ENCODE data around the gene AP5Z1. TPM values are rescaled to one million over a fixed set of nuclear protein-coding genes. Genes with fewer than 3 reads are reported as not detected.
A peak's percentile ranks its signal among the peaks of the same experiment; 100 is the strongest.

The AP5Z1 gene
- total and polyA plus RNA-seq, 3 experiments from 2014 or later: 38.9 to 49.8 (median 47.8) TPM

GRCh38 chr7:4731803-4732202 lies 43.6 kb upstream of the AP5Z1 start:
- H3K9me3 ChIP-seq (ENCODE audit: low read length): no peaks in the 10 kb centered on the region
- H3K4me1 ChIP-seq (ENCODE audit: insufficient read depth, low read length): peaks cover 25% of the 10 kb centered on the region
- no peaks in the 10 kb centered on the region for H3K36me3 ChIP-seq (ENCODE audit: insufficient read depth, low read length)
- no peak overlapping the region for H3K4me3 ChIP-seq (ENCODE audit: low read length)
- Mint-ChIP-seq H3K4me3 (no peak overlapping the region), H3K36me3 (peaks cover 0 to 41% (median 14%) of the 10 kb centered on the region in 3 donors), H3K27me3 (no peaks in the 10 kb centered on the region), H3K27ac (peak overlapping the region in 2 of 8 donors; percentile 40 to 43), H3K9me3 (no peaks in the 10 kb centered on the region), H3K4me1 (peaks cover 37 to 68% (median 49%) of the 10 kb centered on the region in 3 donors)
- ChIA-PET POLR2A (no interaction called here), CTCF (interaction anchor here (0.6 kb wide), 1 partner anchor 15 kb away, joined by 3 read pairs; no protein-coding TSS in a partner anchor)
- no peak for DNase-seq
- no peak overlapping the region for H3K27ac ChIP-seq (ENCODE audit: low read depth, low read length)
- H3K27me3 ChIP-seq (ENCODE audit: insufficient read depth, low read length, poor library complexity, severe bottlenecking): no peaks in the 10 kb centered on the region

- ChIA-PET CTCF (interaction anchor here (1.3 kb wide), 1 partner anchor 49 kb away, joined by 3 read pairs; no protein-coding TSS in a partner anchor), POLR2A (no interaction called here)
- no peaks in the 10 kb centered on the region for H3K36me3 ChIP-seq (ENCODE audit: insufficient read depth, low read length)
- peaks cover 33% of the 10 kb centered on the region for H3K4me1 ChIP-seq (ENCODE audit: insufficient read depth, low read length)
- H3K27me3 ChIP-seq (ENCODE audit: insufficient read depth, low read length, poor library complexity, severe bottlenecking): no peaks in the 10 kb centered on the region
- H3K36me3 Mint-ChIP-seq: peaks cover 0 to 35% (median 14%) of the 10 kb centered on the region in 3 donors
- no peak overlapping the region for H3K4me3 ChIP-seq (ENCODE audit: low read length)
- H3K27me3 Mint-ChIP-seq: no peaks in the 10 kb centered on the region
- H3K4me1 Mint-ChIP-seq: peaks cover 45 to 74% (median 57%) of the 10 kb centered on the region in 3 donors
- peak overlapping the region in 3 of 7 donors; percentile 15 to 53 (median 41) for H3K4me3 Mint-ChIP-seq
- DNase-seq: peak in 1 of 5 donors; percentile 60
- no peak overlapping the region for H3K27ac ChIP-seq (ENCODE audit: low read depth, low read length)
- H3K27ac Mint-ChIP-seq: peak overlapping the region in 7 of 8 donors; percentile 16 to 87 (median 63)
- no peaks in the 10 kb centered on the region for H3K9me3 Mint-ChIP-seq
- H3K9me3 ChIP-seq (ENCODE audit: low read length): no peaks in the 10 kb centered on the region
Measured at GRCh38 chr7:4733936-4734528, 41.4 kb upstream of the AP5Z1 start.

GRCh38 chr7:4734587-4735345 lies 40.7 kb upstream of the AP5Z1 start:
- Mint-ChIP-seq H3K4me3 (no peak overlapping the region), H3K27me3 (no peaks in the 10 kb centered on the region), H3K4me1 (peaks cover 52 to 79% (median 63%) of the 10 kb centered on the region in 3 donors), H3K36me3 (peaks cover 0 to 41% (median 14%) of the 10 kb centered on the region in 3 donors), H3K27ac (peak overlapping the region in 3 of 8 donors; percentile 10 to 75 (median 45)), H3K9me3 (no peaks in the 10 kb centered on the region)
- Histone ChIP-seq H3K27ac (ENCODE audit: low read depth, low read length) (no peak overlapping the region), H3K9me3 (ENCODE audit: low read length) (no peaks in the 10 kb centered on the region), H3K27me3 (ENCODE audit: insufficient read depth, low read length, poor library complexity, severe bottlenecking) (no peaks in the 10 kb centered on the region), H3K4me1 (ENCODE audit: insufficient read depth, low read length) (peaks cover 40% of the 10 kb centered on the region), H3K4me3 (ENCODE audit: low read length) (no peak overlapping the region), H3K36me3 (ENCODE audit: insufficient read depth, low read length) (no peaks in the 10 kb centered on the region)
- no peak for DNase-seq
- ChIA-PET CTCF (interaction anchor here (0.6 to 1.3 kb wide), 2 partner anchors 50 to 121 kb away, joined by 3 read pairs; no protein-coding TSS in a partner anchor), POLR2A (no interaction called here)

GRCh38 chr7:4737300-4737699 lies 38.1 kb upstream of the AP5Z1 start:
- Histone ChIP-seq H3K4me3 (ENCODE audit: low read length) (no peak overlapping the region), H3K27ac (ENCODE audit: low read depth, low read length) (no peak overlapping the region), H3K4me1 (ENCODE audit: insufficient read depth, low read length) (peaks cover 30% of the 10 kb centered on the region), H3K27me3 (ENCODE audit: insufficient read depth, low read length, poor library complexity, severe bottlenecking) (no peaks in the 10 kb centered on the region), H3K36me3 (ENCODE audit: insufficient read depth, low read length) (no peaks in the 10 kb centered on the region), H3K9me3 (ENCODE audit: low read length) (no peaks in the 10 kb centered on the region)
- ChIA-PET POLR2A (no interaction called here), CTCF (no interaction called here)
- H3K27me3 Mint-ChIP-seq: no peaks in the 10 kb centered on the region
- H3K4me1 Mint-ChIP-seq: peaks cover 42 to 64% (median 56%) of the 10 kb centered on the region in 3 donors
- peak overlapping the region in 1 of 8 donors; percentile 12 for H3K27ac Mint-ChIP-seq
- DNase-seq: no peak
- peaks cover 2 to 46% (median 13%) of the 10 kb centered on the region in 3 donors for H3K36me3 Mint-ChIP-seq
- no peaks in the 10 kb centered on the region for H3K9me3 Mint-ChIP-seq
- H3K4me3 Mint-ChIP-seq: no peak overlapping the region

GRCh38 chr7:4738711-4739527 lies 36.5 kb upstream of the AP5Z1 start:
- Histone ChIP-seq H3K36me3 (ENCODE audit: insufficient read depth, low read length) (no peaks in the 10 kb centered on the region), H3K27ac (ENCODE audit: low read depth, low read length) (peak overlapping the region; percentile 56), H3K4me3 (ENCODE audit: low read length) (peak overlapping the region; percentile 42), H3K27me3 (ENCODE audit: insufficient read depth, low read length, poor library complexity, severe bottlenecking) (no peaks in the 10 kb centered on the region), H3K4me1 (ENCODE audit: insufficient read depth, low read length) (peaks cover 28% of the 10 kb centered on the region), H3K9me3 (ENCODE audit: low read length) (no peaks in the 10 kb centered on the region)
- Mint-ChIP-seq H3K27ac (peak overlapping the region in 7 of 8 donors; percentile 15 to 92 (median 71)), H3K4me1 (peaks cover 35 to 60% (median 49%) of the 10 kb centered on the region in 3 donors), H3K36me3 (peaks cover 2 to 47% (median 10%) of the 10 kb centered on the region in 3 donors), H3K4me3 (peak overlapping the region in 3 of 7 donors; percentile 15 to 71 (median 44)), H3K9me3 (no peaks in the 10 kb centered on the region), H3K27me3 (no peaks in the 10 kb centered on the region)
- DNase-seq: peak in 1 of 5 donors; percentile 42
- ChIA-PET CTCF (no interaction called here), POLR2A (no interaction called here)

- Histone ChIP-seq H3K4me1 (ENCODE audit: insufficient read depth, low read length) (peaks cover 30% of the 10 kb centered on the region), H3K4me3 (ENCODE audit: low read length) (peak overlapping the region; percentile 42), H3K36me3 (ENCODE audit: insufficient read depth, low read length) (no peaks in the 10 kb centered on the region), H3K9me3 (ENCODE audit: low read length) (no peaks in the 10 kb centered on the region), H3K27ac (ENCODE audit: low read depth, low read length) (peak overlapping the region; percentile 56), H3K27me3 (ENCODE audit: insufficient read depth, low read length, poor library complexity, severe bottlenecking) (no peaks in the 10 kb centered on the region)
- Mint-ChIP-seq H3K4me3 (peak overlapping the region in 4 of 7 donors; percentile 15 to 71 (median 46)), H3K4me1 (peaks cover 38 to 61% (median 51%) of the 10 kb centered on the region in 3 donors), H3K27ac (peak overlapping the region; percentile 8 to 84 (median 75)), H3K36me3 (peaks cover 2 to 46% (median 9%) of the 10 kb centered on the region in 3 donors), H3K9me3 (no peaks in the 10 kb centered on the region), H3K27me3 (no peaks in the 10 kb centered on the region)
- peak in 2 of 5 donors; percentile 30 to 61 for DNase-seq
- POLR2A ChIA-PET: no interaction called here
- CTCF ChIA-PET: no interaction called here
Measured at GRCh38 chr7:4739528-4739992, 35.9 kb upstream of the AP5Z1 start.

- POLR2A ChIA-PET: no interaction called here
- CTCF ChIA-PET: interaction anchor here (1.0 to 1.3 kb wide), 2 partner anchors 13 to 14 kb away, joined by 3 to 4 read pairs; no protein-coding TSS in a partner anchor
Measured at GRCh38 chr7:4740796-4741195, 34.6 kb upstream of the AP5Z1 start.

More at GRCh38 chr7:4740796-4741195, 34.6 kb upstream of the AP5Z1 start:
- DNase-seq: no peak
- Mint-ChIP-seq H3K4me3 (no peak overlapping the region), H3K4me1 (peaks cover 40 to 62% (median 56%) of the 10 kb centered on the region in 3 donors), H3K36me3 (peaks cover 2 to 42% (median 7%) of the 10 kb centered on the region in 3 donors), H3K9me3 (no peaks in the 10 kb centered on the region), H3K27ac (peak overlapping the region in 4 of 8 donors; percentile 11 to 69 (median 48)), H3K27me3 (no peaks in the 10 kb centered on the region)
- H3K4me3 ChIP-seq (ENCODE audit: low read length): no peak overlapping the region
- no peaks in the 10 kb centered on the region for H3K27me3 ChIP-seq (ENCODE audit: insufficient read depth, low read length, poor library complexity, severe bottlenecking)
- H3K9me3 ChIP-seq (ENCODE audit: low read length): no peaks in the 10 kb centered on the region
- peaks cover 32% of the 10 kb centered on the region for H3K4me1 ChIP-seq (ENCODE audit: insufficient read depth, low read length)
- no peak overlapping the region for H3K27ac ChIP-seq (ENCODE audit: low read depth, low read length)
- H3K36me3 ChIP-seq (ENCODE audit: insufficient read depth, low read length): no peaks in the 10 kb centered on the region

Measured in CD8-positive, alpha-beta memory T cell (primary cell).